Thymus (tissue), 11 donors: ENCODE results near the gene ACSL6. TPM values are rescaled to one million over a fixed set of nuclear protein-coding genes. Genes with fewer than 3 reads are reported as not detected.

Experiments
- DNase-seq, 9 donors: peaks; one replicate each; pipeline ENCODE4 v3.0.0-alpha.2; 2013; ENCODE audit warnings: low spot score in 9 of 9, low read depth in 6 of 9, missing footprints in 1 of 9
- H3K27ac ChIP-seq, 2 donors: one replicate each; pipeline ENCODE4 v1.5.1; 2013; ENCODE audit warnings: control low read depth in 1 of 2, low read depth in 1 of 2, low read length in 1 of 2, mild to moderate bottlenecking in 1 of 2, moderate library complexity in 1 of 2
- H3K27me3 ChIP-seq, 2 donors: one replicate each; pipeline ENCODE4 v1.5.1; 2013; ENCODE audit warnings: low read length in 1 of 2; ENCODE audit not compliant: control insufficient read depth in 2 of 2, insufficient read depth in 1 of 2
- H3K36me3 ChIP-seq, 2 donors: one replicate each; pipeline ENCODE4 v1.5.1; 2013; ENCODE audit warnings: low read length in 1 of 2, mild to moderate bottlenecking in 1 of 2, moderate library complexity in 1 of 2; ENCODE audit not compliant: control insufficient read depth in 2 of 2, insufficient read depth in 2 of 2
- H3K4me1 ChIP-seq, 2 donors: one replicate each; pipeline ENCODE4 v1.5.1; 2013; ENCODE audit warnings: low read length in 2 of 2; ENCODE audit not compliant: control insufficient read depth in 2 of 2, insufficient read depth in 2 of 2
- H3K4me3 ChIP-seq, 2 donors: one replicate each; pipeline ENCODE4 v1.5.1; 2013; ENCODE audit warnings: low read length in 2 of 2, control low read depth in 1 of 2, mild to moderate bottlenecking in 1 of 2
- H3K9me3 ChIP-seq, 2 donors: one replicate each; pipeline ENCODE4 v1.5.1; 2013; ENCODE audit warnings: low read length in 1 of 2, mild to moderate bottlenecking in 1 of 2; ENCODE audit not compliant: control insufficient read depth in 2 of 2, insufficient read depth in 1 of 2
- WGBS: extraction: QIAGEN DNeasy Blood & Tissue Kit; methylation state at CpG from one replicate; pipeline ENCODE4 v1.1.7; 2013; 5-methylcytosine and 5-hydroxymethylcytosine counted together
- polyA plus RNA-seq: library from polyadenylated mRNA; stranded (reverse); fragments of 200-250 nt; gene quantifications from one replicate; pipeline ENCODE4 v1.2.3, GENCODE V29; 2013
- total RNA-seq: library from RNA; stranded (reverse); fragments of 120-200 nt; gene quantifications from one replicate; pipeline ENCODE4 v1.2.4, GENCODE V29; 2013
- donor health status: healthy.

ACSL6 gene
- total and polyA plus RNA-seq, 2 donors = 1.3 to 1.7 TPM

- 70% methylated on average over 12 of the region's 12 CpGs for WGBS
- peak in 5 of 9 donors; percentile 40 to 74 (median 42) for DNase-seq
Observed at GRCh38 chr5:132055808-132056609, 44.6 kb upstream of the ACSL6 start.

GRCh38 chr5:132055441-132055807 lies 44.0 kb upstream of the ACSL6 start:
- Histone ChIP-seq H3K27me3 (no peaks in the 10 kb centered on the region), H3K4me1 (peaks cover 19 to 30% of the 10 kb centered on the region in 2 donors), H3K27ac (no peak overlapping the region), H3K36me3 (no peaks in the 10 kb centered on the region), H3K9me3 (no peaks in the 10 kb centered on the region), H3K4me3 (no peak overlapping the region)
- no peak for DNase-seq
- 98% methylated on average over 1 of the region's 1 CpG for WGBS

More at GRCh38 chr5:132055808-132056609, 44.6 kb upstream of the ACSL6 start:
- H3K9me3 ChIP-seq = no peaks in the 10 kb centered on the region
- H3K27me3 ChIP-seq = no peaks in the 10 kb centered on the region
- no peaks in the 10 kb centered on the region for H3K36me3 ChIP-seq
- peaks cover 19 to 30% of the 10 kb centered on the region in 2 donors for H3K4me1 ChIP-seq
- no peak overlapping the region for H3K27ac ChIP-seq
- no peak overlapping the region for H3K4me3 ChIP-seq

- Histone ChIP-seq H3K27ac (no peak overlapping the region), H3K4me3 (no peak overlapping the region), H3K36me3 (no peaks in the 10 kb centered on the region), H3K4me1 (peaks cover 19 to 30% of the 10 kb centered on the region in 2 donors), H3K27me3 (no peaks in the 10 kb centered on the region), H3K9me3 (no peaks in the 10 kb centered on the region)
- no peak for DNase-seq
- 76% methylated on average over 9 of the region's 9 CpGs for WGBS
Observed at GRCh38 chr5:132054697-132055440, 43.4 kb upstream of the ACSL6 start.

GRCh38 chr5:132054031-132054696 lies 42.7 kb upstream of the ACSL6 start:
- H3K27me3 ChIP-seq = no peaks in the 10 kb centered on the region
- no peak overlapping the region for H3K4me3 ChIP-seq
- DNase-seq = no peak
- no peaks in the 10 kb centered on the region for H3K36me3 ChIP-seq
- peaks cover 19 to 28% of the 10 kb centered on the region in 2 donors for H3K4me1 ChIP-seq
- no peaks in the 10 kb centered on the region for H3K9me3 ChIP-seq
- 96% methylated on average over 10 of the region's 10 CpGs for WGBS
- H3K27ac ChIP-seq = no peak overlapping the region

GRCh38 chr5:132053483-132053882 lies 42.0 kb upstream of the ACSL6 start:
- DNase-seq = no peak
- Histone ChIP-seq H3K9me3 (no peaks in the 10 kb centered on the region), H3K27me3 (no peaks in the 10 kb centered on the region), H3K4me1 (peaks cover 19 to 24% of the 10 kb centered on the region in 2 donors), H3K4me3 (no peak overlapping the region), H3K27ac (no peak overlapping the region), H3K36me3 (no peaks in the 10 kb centered on the region)
- 91% methylated on average over 4 of the region's 4 CpGs for whole genome bisulfite sequencing

- Histone ChIP-seq H3K36me3 (no peaks in the 10 kb centered on the region), H3K27ac (no peak overlapping the region), H3K4me1 (peaks cover 15 to 17% of the 10 kb centered on the region in 2 donors), H3K4me3 (no peak overlapping the region), H3K9me3 (no peaks in the 10 kb centered on the region), H3K27me3 (no peaks in the 10 kb centered on the region)
- no peak for DNase-seq
- 85% methylated on average over 10 of the region's 10 CpGs for WGBS
Observed at GRCh38 chr5:132052520-132052919, 41.1 kb upstream of the ACSL6 start.

DNA sequence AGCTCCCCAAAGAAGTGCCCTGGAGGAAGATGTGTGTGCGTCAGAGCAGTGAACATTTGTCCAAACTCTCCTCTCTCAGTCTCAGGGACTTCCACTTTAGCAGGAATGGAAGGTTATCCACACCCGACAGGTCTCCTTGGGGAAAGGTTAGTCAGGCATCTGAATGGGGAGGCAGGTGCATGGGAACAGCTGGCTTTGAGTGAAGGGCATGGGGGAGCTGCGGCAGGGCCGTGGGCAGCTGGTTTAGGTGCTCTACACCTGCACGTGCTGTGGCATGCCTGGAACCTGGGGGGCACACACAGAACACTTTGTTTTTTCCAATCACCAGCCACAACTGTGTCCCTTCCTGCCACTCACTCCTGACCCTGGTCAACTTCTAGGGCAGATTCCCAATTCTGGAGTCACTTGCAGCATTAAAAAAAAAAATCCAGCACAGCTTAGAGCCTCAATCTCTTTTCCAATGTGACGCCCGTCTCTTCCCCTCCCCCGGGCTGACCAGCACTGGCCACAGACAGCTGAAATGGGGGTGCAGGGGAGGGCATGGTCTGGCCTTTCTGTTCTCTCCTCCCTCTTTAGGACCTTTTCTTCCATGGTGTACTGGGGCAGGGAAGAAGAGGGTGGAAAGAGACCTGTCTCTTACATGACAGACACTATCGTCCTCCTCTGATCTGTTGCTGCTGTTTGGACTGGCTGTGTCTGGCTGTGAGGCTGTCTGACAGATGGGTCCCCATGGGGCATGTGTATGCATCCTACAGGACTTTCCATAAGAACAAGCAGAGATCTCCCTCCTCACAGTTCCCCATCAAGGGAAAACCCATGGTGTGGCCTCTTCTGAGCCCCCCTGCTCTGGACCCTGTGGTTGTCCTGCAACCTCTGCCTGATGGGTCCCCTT lies 39.4 kb upstream of the ACSL6 start:
- WGBS = 87% methylated on average over 9 of the region's 9 CpGs
- no peak overlapping the region for H3K27ac ChIP-seq
- no peak overlapping the region for H3K4me3 ChIP-seq
- no peaks in the 10 kb centered on the region for H3K27me3 ChIP-seq
- H3K4me1 ChIP-seq = peaks cover 0 to 1% of the 10 kb centered on the region in 2 donors
- no peak for DNase-seq
- H3K9me3 ChIP-seq = no peaks in the 10 kb centered on the region
- no peaks in the 10 kb centered on the region for H3K36me3 ChIP-seq

DNA sequence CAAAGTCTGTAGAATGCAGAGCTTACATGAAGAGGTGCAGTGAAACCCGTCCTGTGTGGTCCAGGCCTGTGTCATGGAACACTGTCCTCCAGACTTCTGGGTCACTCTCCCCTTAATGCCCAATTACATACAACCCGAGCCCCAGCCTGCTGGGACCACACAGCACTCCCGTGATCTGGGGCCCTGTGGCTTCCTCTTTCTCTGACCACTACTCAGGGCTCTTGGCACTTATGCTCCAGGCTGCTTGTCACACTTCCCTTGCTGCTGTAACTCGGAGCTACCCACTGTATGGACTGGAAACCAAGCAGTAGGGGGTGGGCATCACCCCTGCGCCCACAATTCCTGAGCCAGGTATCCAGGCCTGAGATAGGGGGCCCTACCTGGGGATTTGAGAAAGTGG lies 38.7 kb upstream of the ACSL6 start:
- no peak for DNase-seq
- H3K36me3 ChIP-seq = no peaks in the 10 kb centered on the region
- H3K4me1 ChIP-seq = no peaks in the 10 kb centered on the region
- H3K9me3 ChIP-seq = no peaks in the 10 kb centered on the region
- no peak overlapping the region for H3K4me3 ChIP-seq
- 39% methylated on average over 5 of the region's 5 CpGs for WGBS
- no peak overlapping the region for H3K27ac ChIP-seq
- H3K27me3 ChIP-seq = no peaks in the 10 kb centered on the region
